ENCODE measurements around the gene CFHR5. TPM values are rescaled to one million over a fixed set of nuclear protein-coding genes. Genes with fewer than 3 reads are reported as not detected.
"Not testable (repeated sequence)": the region's sequence is repeated elsewhere in the genome, so short reads cannot be mapped to it uniquely, and the experiment has no call there.

CFHR5 gene
- total RNA-seq, 4 donors from 2014 or later, result not detected

GRCh38 chr1:197029749-197030148 lies 52.4 kb downstream of the CFHR5 start:
- DNase-seq (ENCODE audit: low spot score in 2 of 2), result no peak
- no peak overlapping the region for H3K4me3 ChIP-seq (ENCODE audit: low read depth, poor library complexity, severe bottlenecking)
- TF ChIP-seq, protein P1, sequence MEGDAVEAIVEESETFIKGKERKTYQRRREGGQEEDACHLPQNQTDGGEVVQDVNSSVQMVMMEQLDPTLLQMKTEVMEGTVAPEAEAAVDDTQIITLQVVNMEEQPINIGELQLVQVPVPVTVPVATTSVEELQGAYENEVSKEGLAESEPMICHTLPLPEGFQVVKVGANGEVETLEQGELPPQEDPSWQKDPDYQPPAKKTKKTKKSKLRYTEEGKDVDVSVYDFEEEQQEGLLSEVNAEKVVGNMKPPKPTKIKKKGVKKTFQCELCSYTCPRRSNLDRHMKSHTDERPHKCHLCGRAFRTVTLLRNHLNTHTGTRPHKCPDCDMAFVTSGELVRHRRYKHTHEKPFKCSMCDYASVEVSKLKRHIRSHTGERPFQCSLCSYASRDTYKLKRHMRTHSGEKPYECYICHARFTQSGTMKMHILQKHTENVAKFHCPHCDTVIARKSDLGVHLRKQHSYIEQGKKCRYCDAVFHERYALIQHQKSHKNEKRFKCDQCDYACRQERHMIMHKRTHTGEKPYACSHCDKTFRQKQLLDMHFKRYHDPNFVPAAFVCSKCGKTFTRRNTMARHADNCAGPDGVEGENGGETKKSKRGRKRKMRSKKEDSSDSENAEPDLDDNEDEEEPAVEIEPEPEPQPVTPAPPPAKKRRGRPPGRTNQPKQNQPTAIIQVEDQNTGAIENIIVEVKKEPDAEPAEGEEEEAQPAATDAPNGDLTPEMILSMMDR (IDR thresholded peaks at IDR 0.05), result no peak
- TF ChIP-seq POLR2A (IDR thresholded peaks at IDR 0.05), result no peak
- intact Hi-C loops (cut with DNase I; ENCODE audit: low total_unique reads), result no loop called here

DNA sequence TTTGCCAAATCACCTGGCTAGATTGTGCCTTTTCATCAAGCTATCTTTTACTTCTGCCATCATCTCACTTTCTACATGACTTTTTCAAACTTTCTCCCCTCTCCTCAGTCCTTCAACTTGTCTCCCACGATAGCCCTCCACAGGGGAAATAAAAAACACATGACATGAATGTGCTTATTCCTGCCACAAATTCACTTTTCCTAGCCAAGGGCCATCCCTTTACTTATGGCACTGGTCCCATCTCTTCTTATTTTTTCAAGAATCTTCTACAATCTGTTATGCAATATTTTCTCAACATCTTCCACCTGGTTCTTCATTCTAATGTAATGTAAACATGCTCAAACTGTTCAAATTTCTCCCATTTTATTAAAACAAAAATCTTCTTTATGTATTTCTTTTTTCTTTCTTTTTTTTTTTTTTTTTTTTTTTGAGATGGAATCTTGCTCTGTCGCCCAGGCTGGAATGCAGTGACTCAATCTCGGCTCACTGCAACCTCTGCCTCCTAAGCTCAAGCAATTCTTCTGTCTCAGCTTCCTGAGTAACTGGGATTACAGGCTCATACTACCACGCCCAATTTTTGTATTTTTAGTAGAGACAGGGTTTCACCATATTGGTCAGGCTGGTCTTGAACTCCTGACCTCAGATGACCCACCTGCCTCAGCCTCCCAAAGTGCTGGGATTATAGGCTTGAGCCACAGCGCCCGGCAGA lies 57.4 kb downstream of the CFHR5 start:
- intact Hi-C loops (cut with DNase I; ENCODE audit: low total_unique reads), result not testable (repeated sequence)

DNA sequence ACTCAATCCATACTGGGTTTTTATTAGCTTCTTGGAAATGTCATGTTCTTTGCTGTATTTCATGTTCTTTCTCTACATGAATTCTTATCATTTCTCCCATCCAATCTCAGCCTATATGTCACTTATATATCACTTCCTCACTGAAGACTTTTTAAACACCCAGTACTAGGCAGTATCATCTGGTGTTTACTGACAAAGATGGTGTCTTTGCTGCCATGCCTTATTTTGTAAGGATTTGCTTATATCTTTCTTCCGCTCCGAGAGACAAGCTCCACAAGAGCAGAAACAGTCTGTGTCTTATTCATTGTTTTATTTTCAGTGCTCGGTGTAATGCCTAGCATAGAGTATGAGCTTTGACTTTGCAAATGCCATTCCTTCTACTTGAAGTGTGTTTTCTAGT lies 59.5 kb downstream of the CFHR5 start:
- intact Hi-C loops (cut with DNase I; ENCODE audit: low total_unique reads), result no loop called here
- no peak overlapping the region for H3K4me3 ChIP-seq (ENCODE audit: low read depth, poor library complexity, severe bottlenecking)
- no peak for DNase-seq (ENCODE audit: low spot score in 2 of 2)
- WGBS, 2 donors, result 92 to 93% methylated on average over 3 of the region's 3 CpGs
- TF ChIP-seq, protein P1 (IDR thresholded peaks at IDR 0.05), result no peak
- TF ChIP-seq POLR2A (IDR thresholded peaks at IDR 0.05), result no peak

More for the DNA sequence above, 57.4 kb downstream of the CFHR5 start:
- not testable (repeated sequence) for H3K4me3 ChIP-seq (ENCODE audit: low read depth, poor library complexity, severe bottlenecking); DNase-seq (ENCODE audit: low spot score in 2 of 2)
- 67% methylated on average over 6 of the region's 6 CpGs for WGBS, 2 donors

DNA sequence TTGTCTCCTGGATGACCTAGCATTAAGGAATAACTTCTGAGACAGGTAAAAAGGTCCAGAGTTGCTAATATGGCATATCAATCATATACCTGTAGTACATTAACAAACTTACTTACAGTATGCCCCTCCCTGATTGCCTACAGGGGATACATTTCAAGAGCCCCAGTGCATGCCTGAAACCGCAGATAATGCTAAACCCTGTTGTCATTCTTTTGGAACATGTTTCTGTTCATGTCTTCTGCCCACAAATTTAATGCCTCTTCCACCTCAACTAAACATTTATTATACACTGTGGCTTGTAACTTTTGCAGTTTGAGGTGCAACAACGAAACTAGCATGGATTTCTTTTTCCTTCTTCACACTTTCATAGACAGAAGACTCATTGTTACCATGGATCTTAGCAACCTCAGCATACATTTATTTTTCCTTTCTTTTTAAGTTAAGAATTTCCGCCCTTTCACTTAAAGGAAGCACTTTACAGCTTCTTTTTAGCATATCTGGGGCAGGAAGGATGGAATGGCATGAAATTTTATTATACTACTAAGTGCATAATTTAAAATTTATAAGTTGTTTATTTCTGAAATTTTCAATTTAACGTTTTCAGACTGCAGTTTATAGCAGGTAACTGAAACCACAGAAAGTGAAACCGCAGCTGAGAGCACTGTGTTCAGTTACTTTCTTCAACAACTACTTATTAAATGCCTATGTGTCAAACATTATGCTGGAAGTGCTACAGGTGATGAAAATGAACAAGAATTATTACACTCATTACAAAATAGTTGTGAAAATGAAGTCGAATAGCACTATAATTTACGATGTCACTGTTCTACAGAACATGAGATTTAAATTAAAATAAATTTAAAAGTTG lies 64.4 kb downstream of the CFHR5 start:
- intact Hi-C loops (cut with DNase I; ENCODE audit: low total_unique reads), result no loop called here
- WGBS, 2 donors, result 50% methylated on average over 7 of the region's 7 CpGs
- no peak for DNase-seq (ENCODE audit: low spot score in 2 of 2)
- TF ChIP-seq POLR2A (IDR thresholded peaks at IDR 0.05), result no peak
- TF ChIP-seq, protein P1 (IDR thresholded peaks at IDR 0.05), result no peak
- H3K4me3 ChIP-seq (ENCODE audit: low read depth, poor library complexity, severe bottlenecking), result no peak overlapping the region

GRCh38 chr1:197042676-197043341 lies 65.5 kb downstream of the CFHR5 start:
- no peak for TF ChIP-seq POLR2A (IDR thresholded peaks at IDR 0.05)
- TF ChIP-seq, protein P1 (IDR thresholded peaks at IDR 0.05), result no peak
- intact Hi-C loops (cut with DNase I; ENCODE audit: low total_unique reads), result no loop called here
- no peak for DNase-seq (ENCODE audit: low spot score in 2 of 2)
- 85 to 87% methylated on average over 4 of the region's 4 CpGs for WGBS, 2 donors
- H3K4me3 ChIP-seq (ENCODE audit: low read depth, poor library complexity, severe bottlenecking), result no peak overlapping the region

GRCh38 chr1:197049100-197049499 lies 71.7 kb downstream of the CFHR5 start:
- TF ChIP-seq POLR2A (IDR thresholded peaks at IDR 0.05), result no peak
- TF ChIP-seq, protein P1 (IDR thresholded peaks at IDR 0.05), result no peak
- H3K4me3 ChIP-seq (ENCODE audit: low read depth, poor library complexity, severe bottlenecking), result no peak overlapping the region
- DNase-seq (ENCODE audit: low spot score in 2 of 2), result no peak
- intact Hi-C loops (cut with DNase I; ENCODE audit: low total_unique reads), result no loop called here
